GM21737 (cell line): ENCODE results near the gene KRTAP5-3.
"Not testable (repeated sequence)": the region's sequence is repeated elsewhere in the genome, so short reads cannot be mapped to it uniquely, and the experiment has no call there.

Source experiments
- ATAC-seq: cut with Tn5 transposase; IDR thresholded peaks from one replicate; pipeline ENCODE4 v1.9.1; 2021; ENCODE audit warnings: mild to moderate bottlenecking, moderate library complexity; ENCODE audit not compliant: unreplicated experiment

Gene KRTAP5-3, protein sequence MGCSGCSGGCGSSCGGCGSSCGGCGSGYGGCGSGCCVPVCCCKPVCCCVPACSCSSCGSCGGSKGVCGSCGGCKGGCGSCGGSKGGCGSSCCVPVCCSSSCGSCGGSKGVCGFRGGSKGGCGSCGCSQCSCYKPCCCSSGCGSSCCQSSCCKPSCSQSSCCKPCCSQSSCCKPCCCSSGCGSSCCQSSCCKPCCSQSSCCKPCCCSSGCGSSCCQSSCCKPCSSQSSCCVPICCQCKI

DNA sequence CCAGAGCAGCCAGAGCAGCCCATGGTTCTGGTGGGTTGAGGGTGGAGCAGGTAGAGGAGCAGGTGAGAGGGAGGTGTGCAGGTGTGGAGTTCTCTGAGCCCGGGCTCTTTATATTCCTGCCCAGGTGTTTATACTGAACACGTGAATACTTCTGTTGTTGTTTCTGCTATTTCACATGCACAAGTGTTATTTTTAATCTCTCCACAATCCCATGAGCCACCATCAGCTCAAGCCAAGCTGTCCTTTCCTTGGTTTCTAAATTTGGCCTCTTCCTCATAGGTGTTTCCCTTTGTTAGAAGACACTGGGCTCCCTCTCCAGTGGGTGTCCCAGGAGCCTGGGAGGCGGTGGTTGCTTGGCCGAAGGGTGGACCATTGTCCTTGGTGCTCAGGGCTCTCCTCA is at the start of gene KRTAP5-3:
Gene KRTAP5-3 (minus strand): TSS at position 101 of the 400 bp plus-strand sequence. CDS start 78 bp downstream, at position 23.
- no peak for ATAC-seq

DNA sequence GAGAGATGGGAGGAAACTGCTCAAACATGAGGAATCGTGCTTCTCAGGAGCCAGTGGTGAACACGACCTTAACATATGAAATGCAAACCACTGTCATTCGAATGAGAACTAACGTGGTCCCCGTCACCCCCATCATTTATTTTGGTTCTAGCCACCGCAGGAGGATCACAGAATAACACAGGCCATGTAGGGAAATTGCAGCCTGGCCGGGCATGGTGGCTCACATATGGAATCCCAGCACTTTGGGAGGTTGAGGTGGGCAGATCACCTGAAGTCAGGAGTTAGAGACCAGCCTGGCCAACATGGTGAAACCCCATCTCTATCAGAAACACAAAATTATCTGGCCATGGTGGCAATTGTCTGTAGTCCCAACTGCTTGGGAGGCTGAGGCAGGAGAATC is 48.4 kb upstream of the KRTAP5-3 start:
- no peak for ATAC-seq

DNA sequence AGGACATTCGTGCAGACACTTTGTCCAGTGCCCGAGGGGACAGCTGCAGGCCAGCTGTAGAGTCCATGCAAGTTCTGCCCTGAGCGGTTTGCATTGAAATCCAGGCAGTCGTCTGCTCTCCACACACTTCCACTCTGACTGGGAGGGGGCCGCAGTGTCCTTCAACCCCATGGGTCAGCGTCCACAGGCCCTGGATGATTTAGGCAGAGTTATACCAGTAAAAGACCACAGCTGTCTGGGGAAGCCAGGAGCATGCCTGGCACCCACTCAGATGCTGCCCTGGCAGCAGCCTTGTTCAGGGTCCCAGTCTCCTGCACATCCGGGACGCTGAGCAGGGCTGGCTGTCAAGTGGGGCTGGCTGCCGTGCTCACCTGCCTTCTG is 47.8 kb upstream of the KRTAP5-3 start:
- ATAC-seq, result no peak

DNA sequence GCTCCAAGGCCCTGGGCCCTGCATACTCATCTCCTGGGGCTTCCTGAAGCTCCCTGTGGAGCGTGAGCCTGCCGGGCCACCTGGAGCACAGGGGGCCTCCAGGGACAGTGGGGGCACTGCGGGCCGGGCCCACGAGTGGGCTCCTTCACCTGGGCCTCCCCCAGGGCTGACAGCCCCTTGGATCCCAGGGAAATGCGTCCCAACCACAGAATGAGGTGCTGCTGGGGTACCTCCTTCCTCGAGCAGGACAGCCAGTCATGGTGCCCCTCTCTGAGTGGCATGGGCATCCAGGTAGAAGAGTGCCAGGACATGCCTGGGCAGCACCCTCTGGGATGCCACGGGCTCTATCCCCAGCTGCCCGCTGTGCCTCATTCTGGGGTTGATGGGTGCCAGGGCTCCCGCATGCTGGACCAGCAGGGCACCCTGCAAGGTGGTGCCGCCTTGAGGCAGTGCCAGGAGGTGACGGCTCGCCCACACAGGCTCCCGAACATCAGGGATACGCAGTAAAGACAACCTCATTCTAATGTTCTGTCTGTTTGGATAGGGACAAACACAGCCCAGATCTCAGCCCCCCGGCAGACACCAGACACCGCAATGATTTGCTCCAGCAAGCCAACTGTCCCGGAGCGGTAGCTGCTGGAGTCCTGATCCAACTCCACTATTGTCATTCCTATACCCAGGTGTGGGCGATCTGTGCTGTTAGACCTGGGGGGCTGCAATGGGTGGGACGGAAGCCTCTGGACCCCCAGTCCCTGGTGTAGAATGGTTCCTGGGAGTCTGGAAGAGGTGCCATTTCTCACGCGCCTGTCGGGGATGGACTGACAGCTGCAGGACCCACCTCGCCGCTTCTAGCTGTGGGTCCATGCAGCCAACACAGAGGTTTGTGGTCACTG is 47.2 kb upstream of the KRTAP5-3 start:
- no peak for ATAC-seq

DNA sequence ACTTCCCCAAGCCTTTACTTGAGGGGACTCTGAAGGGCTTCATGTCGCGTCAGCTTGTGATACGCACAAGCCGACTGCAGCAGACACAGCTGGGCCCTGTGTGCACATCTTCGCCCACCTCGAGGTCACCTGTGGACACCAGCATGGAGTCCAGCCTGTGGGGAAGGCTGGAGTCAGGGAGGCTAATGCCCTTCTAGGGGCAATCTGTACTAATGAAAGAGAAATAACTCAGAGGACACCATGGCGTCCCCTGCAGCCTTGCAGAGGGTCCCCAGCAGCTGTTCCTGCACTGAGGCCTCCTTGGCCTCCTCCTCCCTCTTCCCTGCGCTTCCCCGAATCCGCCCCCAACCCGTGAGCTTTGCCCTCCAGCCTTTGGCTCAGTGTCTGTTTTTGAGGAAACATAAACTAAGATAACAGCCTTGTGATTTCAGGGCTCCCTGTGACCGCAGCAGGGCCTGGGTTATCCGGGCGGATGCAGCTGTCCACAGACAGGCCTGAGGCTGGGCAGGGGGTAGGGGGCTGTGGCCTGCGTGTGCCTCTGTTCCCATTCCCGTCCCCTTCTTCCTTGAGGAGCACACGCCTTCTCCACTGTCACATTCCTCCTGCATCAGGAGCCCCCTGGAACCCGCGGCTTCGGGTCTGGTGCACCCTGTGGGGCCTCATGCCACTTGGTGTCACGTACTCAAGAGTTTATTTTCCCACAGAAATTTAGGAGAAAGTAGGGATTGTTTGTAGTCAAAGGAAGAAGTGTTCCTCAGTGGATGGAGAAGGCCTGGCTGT is 46.3 kb upstream of the KRTAP5-3 start:
- no peak for ATAC-seq

DNA sequence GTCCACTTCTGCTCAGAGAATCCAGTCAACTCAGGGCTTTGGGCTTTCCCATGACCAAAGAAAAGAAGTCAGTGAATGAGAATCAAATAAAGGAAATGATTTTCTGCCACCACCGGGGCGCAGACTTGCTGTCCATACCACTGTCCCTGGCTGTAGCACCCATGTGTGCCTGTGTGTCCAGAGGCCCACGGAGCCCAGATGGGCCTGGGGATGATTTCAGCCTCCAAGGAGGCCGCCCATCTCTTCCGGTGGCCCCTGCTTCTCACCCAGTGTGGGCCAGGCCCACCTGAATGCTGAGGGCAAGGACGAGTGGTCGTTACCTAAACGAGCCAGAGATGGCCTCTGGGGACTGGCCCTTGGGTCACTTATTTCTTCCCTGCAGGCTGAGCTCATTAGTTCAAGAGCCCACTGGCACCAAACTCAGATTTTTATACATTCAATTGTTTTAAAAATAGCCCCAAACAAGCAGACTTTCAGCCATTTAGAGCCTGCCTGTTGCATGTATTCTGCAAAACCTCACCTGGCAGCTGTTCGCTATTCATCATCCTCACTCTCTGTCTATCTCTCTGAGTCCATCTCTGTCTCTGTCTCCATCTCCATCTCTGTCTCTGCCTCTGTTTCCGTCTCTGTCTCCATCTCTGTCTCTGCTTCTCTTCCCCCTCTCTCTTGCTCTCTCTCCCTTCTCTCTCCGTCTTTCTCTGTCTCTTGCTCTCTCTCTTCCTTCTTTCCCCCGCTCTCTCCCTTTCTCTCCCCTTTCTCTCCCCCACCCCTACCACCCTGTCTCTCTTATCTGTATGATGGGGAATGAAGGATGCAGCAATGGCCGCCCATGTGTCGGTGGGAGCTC is 45.5 kb upstream of the KRTAP5-3 start:
- no peak for ATAC-seq

DNA sequence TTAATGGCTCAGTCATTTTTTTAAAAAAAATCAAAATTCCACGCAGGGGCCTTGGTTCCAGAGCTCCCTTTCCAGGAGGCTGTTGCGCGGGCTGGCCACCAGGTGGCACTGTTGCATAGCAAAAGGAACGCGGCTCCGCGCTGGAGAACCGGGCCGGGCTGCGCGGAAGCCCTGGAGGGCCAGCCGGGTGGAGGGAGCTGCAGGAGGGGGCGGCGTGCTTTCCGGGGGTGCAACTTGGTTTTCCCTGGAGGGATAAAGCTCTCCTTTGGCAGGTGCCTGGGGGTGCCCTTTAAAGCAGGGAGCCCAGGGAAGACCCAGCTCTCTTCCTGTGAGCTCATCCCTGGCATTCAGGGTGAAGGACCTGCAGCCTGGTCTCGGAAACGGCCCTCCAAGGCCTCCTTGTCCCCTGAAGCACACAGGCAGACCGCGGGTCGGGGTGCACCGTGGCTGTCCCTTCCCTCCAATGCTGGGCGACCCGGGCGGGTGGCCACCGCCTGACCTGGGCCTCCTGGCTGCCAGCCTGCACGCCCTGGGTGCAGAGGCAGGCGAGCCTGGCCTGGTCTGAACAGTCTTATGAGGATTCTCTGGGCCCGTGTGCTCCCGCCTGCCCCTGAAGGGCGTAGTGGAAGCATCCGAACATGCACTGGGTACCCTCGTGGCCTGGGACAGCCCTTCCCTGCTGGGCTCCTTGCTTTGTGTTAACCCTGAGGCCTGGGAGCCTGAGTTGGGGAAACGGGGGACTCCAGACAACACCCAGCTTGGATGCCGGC is 44.7 kb upstream of the KRTAP5-3 start:
- ATAC-seq, result no peak

DNA sequence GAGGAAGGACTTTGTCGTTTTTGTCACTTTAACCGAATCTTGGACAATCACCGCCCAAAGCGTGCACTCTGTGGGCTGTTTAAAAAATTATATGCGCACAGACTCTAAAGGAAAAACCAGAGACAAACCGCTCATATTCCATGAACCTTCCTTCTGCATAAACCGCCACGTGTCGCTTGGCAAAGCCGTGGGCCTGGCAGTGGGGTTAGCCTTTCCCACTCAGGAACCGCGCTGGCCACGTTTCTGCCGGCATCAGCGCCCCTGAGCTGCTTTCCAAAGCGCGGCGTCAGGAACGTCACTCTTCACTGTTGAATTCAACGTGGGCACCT is 44.1 kb upstream of the KRTAP5-3 start:
- ATAC-seq, result no peak

DNA sequence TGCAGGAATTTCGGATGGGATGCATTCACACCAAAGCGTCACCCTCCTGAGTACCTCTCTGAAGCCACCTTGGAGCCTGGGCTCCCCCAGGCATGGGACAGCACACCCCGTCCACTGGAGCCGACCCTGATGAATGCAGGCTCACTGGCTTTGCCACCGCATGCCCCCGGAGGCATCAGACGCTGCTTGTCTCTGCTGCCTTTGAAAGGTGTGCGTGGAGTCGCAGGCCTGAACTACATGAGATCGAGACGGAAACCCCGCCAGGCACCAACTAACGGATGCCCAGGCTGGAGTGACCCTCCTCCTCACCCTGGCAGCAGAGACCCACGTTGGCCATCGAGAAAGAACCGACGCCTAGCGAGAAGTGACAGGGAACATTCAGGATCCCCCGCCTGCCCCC is 43.8 kb upstream of the KRTAP5-3 start:
- ATAC-seq, result no peak

DNA sequence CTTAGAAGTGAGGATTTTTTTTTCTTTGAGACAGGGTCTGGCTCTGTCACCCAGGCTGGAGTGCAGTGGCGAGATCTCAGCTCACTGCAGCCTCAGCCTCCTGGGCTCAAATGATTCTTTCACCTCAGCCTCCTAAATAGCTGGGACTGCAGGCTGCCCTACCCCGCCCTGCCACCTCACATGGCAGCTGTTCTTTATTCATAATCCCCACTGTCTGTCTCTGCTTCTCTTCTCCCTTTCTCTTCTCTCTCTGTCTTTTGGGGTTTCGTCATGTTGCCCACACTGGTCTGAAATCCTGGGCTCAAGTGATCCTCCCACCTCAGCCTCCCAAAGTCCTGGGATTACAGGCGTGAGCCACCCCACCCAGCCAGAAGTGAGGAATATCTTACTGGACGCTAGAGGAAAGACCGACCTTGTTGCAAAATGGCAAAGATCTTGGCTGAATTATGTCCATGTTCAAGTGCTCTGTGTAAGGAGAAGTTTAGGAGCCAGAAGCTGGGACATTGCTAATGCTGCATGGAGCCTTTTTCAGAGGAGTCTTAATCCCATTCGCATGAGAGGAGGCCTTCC is 43.2 kb upstream of the KRTAP5-3 start:
- ATAC-seq, result no peak

DNA sequence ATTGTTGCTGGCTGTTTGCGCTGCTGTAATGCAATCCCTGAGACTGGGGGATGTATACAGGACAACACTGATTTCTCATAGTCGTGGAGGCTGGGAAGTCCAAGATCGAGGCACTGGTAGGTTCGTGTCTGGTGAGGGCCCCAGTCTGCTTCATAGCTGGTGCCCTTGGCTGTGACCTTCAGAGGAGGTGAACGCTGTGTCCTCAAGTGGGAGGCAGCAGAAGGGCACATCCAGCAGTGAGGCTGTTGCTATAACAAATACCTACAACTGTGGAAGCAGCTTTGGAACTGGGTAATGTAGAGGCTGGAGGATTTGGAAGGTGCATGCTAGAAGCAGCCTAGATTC is 42.6 kb upstream of the KRTAP5-3 start:
- no peak for ATAC-seq

DNA sequence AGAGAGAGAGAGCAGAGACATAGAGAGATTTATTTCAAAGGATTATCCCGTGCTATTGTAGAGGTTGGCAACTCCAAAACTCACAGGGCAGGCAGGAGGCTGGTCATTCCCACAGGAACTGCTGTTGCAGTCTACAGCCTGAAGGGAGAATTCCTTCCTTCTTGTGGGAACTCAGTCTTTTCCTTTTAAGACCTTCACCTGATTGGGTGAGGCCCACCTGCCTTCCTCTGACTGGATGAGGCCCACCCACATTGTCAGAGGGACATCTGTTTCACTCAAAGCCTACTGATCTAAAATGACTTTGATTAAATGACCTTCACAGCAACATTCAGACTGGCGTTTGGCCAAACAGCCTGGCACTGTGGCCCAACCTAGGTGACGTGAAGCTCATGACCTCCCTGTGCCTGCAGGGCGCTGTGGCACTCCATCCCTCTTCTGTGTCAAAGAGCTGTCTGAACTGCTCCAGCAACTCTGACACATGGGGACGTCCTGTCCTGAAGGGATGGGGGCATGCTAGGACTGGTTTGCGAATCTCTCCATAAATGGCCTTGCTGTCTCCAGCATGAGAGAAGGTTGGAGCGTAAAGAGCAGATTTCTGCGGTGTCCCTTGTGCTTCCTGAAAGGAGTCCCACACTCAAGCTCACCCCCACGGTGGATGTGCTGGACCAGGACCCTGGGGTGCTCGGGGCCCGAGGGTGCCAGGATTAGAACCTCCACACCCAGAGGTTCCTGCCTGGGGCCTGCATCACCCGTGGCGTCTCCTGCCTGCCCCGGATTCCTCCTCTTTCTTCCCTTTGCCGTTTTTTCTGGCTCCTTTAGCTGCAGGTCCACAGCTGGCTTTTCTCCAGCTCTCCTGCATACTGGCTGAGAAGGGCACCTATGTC is 42.0 kb upstream of the KRTAP5-3 start:
- ATAC-seq, result no peak

DNA sequence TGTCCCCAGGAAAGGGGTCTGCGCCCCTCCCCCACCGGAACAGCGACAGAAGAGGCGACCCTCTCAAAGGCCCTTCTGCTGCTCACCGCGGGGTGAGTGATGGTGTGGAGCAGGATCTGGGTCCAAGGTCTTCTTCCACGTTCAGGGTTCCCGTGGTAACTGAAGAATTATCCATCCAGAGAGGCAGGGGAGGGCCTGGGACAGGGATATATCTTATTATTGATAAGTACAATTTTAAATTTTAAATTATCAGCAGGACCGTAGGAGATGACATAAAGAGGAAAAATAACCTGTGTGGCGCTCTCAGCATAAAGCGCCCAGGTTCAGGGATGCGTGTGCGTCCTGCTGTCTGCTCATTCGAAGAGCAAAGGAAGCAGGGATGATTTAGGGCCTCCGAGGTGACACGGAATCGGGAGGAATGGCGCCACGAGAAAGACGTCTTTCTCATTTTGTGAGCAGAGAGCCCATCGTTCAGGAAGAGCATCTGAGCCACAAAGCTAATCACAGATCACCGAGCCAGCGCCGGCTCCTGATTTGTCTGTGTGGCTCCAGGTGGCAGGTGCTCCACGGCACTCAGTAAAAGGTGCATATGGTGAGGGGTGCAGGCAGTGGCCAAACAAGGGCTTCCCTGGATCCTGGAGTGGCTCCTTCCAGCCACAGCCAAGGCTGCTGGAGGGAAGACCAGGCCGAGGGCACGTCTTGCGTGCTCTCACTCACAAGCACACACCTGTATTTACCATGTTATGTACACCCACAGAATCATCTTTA is 40.6 kb upstream of the KRTAP5-3 start:
- ATAC-seq, result no peak

DNA sequence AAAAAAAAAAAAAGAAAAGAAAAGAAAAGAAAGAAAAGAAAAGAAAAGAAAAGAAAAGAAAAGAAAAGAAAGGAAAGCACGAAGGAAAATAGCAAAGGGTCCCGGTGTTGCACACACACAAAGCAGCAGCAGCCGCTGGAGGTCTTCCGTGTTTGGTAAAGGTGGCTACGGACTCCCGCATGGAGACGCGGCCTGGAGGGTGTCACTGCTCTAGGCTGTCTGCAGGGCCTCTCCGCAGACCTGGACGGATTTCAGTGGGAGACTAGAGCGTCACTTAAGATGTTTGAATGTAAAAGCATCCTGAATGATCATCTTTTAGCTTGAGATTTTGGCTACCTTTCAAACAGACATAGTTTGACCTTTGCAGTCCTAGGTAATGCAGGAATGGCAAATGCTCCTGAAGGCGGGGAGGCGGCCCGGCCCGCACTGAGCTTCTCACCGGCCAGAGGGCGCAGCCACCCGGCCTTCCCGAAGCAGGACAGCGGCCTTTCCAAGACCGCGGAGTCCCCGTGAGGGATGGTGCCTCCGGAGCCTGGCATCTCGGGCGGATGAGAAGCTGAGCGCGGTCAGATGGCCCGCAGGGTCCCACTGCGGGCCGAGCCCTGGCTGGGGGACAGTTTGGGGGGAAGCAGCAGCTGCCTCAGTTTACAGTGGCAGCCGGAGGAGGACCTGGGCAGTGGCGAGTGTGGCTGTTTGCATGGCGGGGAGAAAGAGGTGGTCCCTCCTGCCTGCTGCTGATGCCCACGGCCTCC is 39.8 kb upstream of the KRTAP5-3 start:
- ATAC-seq, result no peak

DNA sequence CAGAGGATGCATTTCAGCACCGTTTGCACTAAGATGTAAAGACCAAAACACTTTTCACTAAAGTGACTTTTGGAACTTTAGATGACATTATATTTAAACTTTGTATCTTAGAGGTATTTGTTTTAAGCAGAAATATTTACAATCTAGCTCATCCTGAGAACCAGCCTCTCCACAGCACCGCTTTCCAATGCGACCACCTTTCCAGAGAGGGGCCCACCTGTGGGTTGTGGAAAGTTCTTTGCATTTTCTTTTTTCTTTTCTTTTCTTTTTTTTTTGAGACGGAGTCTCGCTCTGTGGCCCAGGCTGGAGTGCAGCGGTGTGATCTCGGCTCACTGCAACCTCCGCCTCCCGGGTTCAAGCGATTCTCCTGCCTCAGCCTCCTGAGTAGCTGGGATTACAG is 38.3 kb upstream of the KRTAP5-3 start:
- ATAC-seq, result not testable (repeated sequence)

DNA sequence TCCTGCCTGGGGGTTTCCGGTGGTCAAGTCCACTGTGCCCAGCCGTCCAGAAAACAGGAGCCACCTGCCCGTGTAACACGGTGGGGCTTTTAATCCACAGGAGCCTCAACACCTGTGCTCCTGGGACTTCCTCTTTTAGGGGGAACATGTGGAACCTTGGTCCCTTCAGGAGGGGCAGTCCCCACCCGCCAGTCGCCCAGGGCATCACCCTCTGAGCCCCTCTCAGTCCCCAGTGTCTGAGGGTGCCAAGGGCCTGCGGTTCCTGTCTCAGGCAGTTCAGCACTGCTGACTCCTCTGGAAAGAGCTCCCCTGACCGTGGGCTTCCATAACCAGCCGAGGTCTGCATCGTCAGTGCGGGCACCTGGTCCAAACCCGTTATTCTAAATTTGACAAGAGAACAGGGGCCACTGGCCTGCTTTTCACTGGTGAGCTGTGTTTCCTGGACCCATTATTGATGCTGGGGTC is 37.1 kb upstream of the KRTAP5-3 start:
- no peak for ATAC-seq

DNA sequence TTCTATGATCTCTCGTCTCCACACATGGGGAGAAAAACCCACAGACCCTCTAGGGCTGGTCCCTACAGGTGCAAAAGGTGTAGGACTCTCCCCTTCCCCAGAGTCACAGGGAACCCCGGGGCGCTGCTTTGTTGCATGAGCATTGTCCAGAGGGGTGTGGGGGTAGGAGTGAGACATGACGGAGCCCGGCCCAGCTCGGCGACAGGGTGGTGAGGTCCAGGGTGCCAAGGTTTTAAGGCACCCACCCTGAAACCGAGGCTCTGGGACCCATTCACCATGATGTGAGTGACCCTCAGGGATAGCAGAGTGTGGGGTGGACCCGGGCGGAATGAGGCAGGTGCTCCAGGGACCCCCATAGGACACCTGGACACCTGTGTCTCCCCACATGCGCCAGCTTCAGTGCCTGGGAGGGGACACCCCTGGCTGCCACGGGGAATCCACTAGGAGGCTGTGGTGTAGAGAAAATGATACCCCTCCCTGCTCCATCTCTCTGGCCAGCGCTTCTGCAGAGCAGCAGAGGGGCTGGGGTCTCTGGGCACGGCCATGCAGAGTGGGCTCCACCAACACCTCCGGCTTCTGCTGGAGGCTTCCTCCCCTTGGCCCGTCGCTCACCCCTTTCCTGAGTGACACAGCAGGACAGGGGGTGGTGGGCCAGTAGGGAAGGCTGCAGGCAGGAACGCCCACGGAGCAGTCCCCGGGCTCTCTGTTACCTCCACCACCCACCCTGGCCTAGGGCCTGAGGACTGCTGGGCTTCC is 36.5 kb upstream of the KRTAP5-3 start:
- ATAC-seq, result no peak
